Muscle layer of duodenum (tissue), 2 donors: ENCODE measurements around the gene PCMT1.

ENCODE experiments used
- H3K27ac ChIP-seq: one replicate; pipeline ENCODE4 v1.7.0; 2013; ENCODE audit warnings: mild to moderate bottlenecking, low read length
- H3K27me3 ChIP-seq: one replicate; pipeline ENCODE4 v1.7.0; 2013; ENCODE audit warnings: low read depth, mild to moderate bottlenecking, control low read depth, low read length
- H3K36me3 ChIP-seq, 2 donors: one replicate each; pipeline ENCODE4 v1.7.0; 2013; ENCODE audit warnings: low read length in 2 of 2, control low read depth in 1 of 2, mild to moderate bottlenecking in 1 of 2; ENCODE audit not compliant: insufficient read depth in 2 of 2, control insufficient read depth in 1 of 2
- H3K4me1 ChIP-seq, 2 donors: one replicate each; pipeline ENCODE4 v1.7.0; 2013; ENCODE audit warnings: low read length in 2 of 2, mild to moderate bottlenecking in 2 of 2, control low read depth in 1 of 2, moderate library complexity in 1 of 2; ENCODE audit not compliant: insufficient read depth in 2 of 2, control insufficient read depth in 1 of 2
- H3K4me3 ChIP-seq, 2 donors: one replicate each; pipeline ENCODE4 v1.7.0; 2013; ENCODE audit warnings: low read length in 2 of 2, low read depth in 1 of 2, mild to moderate bottlenecking in 1 of 2
- H3K9me3 ChIP-seq, 2 donors: one replicate each; pipeline ENCODE4 v1.7.0; 2013; ENCODE audit warnings: low read length in 2 of 2, control low read depth in 1 of 2, mild to moderate bottlenecking in 1 of 2; ENCODE audit not compliant: control insufficient read depth in 1 of 2
- donor health status: healthy.

The PCMT1 gene

DNA sequence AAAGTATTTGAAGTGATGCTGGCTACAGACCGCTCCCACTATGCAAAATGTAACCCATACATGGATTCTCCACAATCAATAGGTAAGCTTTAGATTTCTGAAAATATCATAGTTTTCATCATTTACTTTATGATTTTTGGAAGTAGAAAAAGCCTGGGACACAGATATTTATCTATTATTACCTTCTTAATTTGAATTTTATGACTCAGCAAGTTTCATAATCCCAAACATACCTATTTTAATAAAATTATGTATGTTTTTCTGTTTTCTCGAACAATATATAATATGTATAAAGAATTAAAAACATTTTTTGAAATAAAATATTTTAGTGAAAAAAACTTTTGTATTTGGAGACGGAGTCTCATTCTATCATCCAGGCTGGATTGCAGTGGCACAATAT lies 21.6 kb downstream of the PCMT1 start:
- no peak overlapping the region for H3K27ac ChIP-seq
- H3K27me3 ChIP-seq = no peaks in the 10 kb centered on the region
- H3K36me3 ChIP-seq = peaks cover 5 to 41% of the 10 kb centered on the region in 2 donors
- H3K4me1 ChIP-seq = no peaks in the 10 kb centered on the region
- H3K9me3 ChIP-seq = peaks cover 0 to 4% of the 10 kb centered on the region in 2 donors
- H3K4me3 ChIP-seq = no peak overlapping the region

DNA sequence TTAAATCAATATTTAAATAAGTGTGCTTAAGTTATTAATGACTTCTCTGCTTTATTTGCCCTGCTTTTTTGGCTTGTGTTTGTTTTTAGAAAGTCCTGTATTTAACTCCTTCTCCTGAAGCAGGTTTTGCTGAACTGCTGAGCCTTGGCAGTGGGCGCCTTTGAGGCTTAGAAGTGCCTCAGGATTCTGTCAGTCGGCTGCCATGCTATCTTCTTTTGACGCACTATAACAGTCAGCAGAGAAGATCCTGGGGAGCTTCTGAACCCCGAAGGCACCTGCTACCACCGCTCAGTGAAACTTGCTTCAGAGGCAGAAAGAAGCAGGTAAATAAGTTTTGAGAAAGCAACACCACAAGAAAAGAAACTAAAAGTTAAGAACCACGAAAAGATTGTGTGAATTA lies 22.4 kb downstream of the PCMT1 start:
- H3K9me3 ChIP-seq = no peaks in the 10 kb centered on the region
- no peak overlapping the region for H3K4me3 ChIP-seq
- peaks cover 5 to 41% of the 10 kb centered on the region in 2 donors for H3K36me3 ChIP-seq
- H3K27ac ChIP-seq = no peak overlapping the region
- H3K4me1 ChIP-seq = no peaks in the 10 kb centered on the region
- H3K27me3 ChIP-seq = no peaks in the 10 kb centered on the region

DNA sequence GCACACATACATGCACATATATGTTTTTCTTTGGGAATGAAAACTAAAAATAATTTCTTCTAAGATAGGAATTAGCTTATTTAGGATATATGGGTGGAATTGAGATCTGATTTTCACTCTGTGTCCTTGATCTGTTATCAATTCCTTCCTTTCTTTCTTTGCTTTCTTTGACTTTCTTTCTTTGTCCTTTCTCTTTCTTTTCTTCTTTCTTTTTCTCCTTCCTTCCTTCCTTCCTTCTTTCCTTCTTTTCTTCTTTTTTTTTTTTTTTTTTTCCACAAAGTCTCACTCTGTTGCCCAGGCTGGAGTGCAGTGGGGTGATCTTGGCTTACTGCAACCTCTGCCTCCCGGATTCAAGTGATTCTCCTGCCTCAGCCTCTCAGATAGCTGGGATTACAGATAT lies 28.1 kb downstream of the PCMT1 start:
- H3K36me3 ChIP-seq = peaks cover 3 to 26% of the 10 kb centered on the region in 2 donors
- no peak overlapping the region for H3K4me3 ChIP-seq
- H3K27ac ChIP-seq = no peak overlapping the region
- H3K9me3 ChIP-seq = no peaks in the 10 kb centered on the region
- no peaks in the 10 kb centered on the region for H3K27me3 ChIP-seq
- no peaks in the 10 kb centered on the region for H3K4me1 ChIP-seq

DNA sequence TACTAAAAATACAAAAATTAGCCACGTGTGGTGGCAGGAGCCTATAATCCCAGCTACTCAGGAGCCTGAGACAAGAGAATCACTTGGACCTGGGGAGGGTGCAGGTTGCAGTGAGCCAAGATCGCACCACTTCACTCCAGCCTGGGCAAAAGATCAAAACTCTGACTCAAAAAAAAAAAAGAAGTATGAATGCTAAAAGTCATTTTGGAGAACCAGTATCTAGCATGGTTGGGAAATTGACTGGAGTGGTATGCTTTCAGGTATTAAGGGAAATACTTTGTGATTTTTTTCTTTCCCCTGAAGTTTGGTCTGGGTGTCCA lies 30.1 kb downstream of the PCMT1 start:
- no peak overlapping the region for H3K27ac ChIP-seq
- no peak overlapping the region for H3K4me3 ChIP-seq
- H3K36me3 ChIP-seq = peaks cover 3 to 23% of the 10 kb centered on the region in 2 donors
- no peaks in the 10 kb centered on the region for H3K27me3 ChIP-seq
- H3K4me1 ChIP-seq = no peaks in the 10 kb centered on the region
- H3K9me3 ChIP-seq = no peaks in the 10 kb centered on the region

DNA sequence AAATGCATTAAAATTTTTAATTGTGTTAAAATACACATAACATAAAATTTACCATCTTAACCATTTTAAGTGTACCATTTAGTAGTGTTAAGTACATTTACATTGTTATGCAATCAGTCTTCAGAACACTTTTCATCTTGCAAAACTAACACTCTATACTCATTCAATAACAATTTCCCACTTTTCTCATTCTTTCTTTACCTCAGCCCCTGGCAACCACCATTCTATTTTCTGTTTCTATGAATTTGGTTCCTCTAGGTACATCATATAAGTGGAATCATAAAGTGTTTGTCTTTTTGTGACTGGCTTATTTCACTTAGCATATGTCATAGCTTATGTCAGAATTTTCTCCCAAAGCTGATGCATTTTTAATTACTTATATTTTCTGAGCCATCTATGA lies 32.2 kb downstream of the PCMT1 start:
- H3K4me3 ChIP-seq = no peak overlapping the region
- H3K27me3 ChIP-seq = no peaks in the 10 kb centered on the region
- H3K27ac ChIP-seq = no peak overlapping the region
- H3K9me3 ChIP-seq = no peaks in the 10 kb centered on the region
- peaks cover 3 to 8% of the 10 kb centered on the region in 2 donors for H3K36me3 ChIP-seq
- no peaks in the 10 kb centered on the region for H3K4me1 ChIP-seq

DNA sequence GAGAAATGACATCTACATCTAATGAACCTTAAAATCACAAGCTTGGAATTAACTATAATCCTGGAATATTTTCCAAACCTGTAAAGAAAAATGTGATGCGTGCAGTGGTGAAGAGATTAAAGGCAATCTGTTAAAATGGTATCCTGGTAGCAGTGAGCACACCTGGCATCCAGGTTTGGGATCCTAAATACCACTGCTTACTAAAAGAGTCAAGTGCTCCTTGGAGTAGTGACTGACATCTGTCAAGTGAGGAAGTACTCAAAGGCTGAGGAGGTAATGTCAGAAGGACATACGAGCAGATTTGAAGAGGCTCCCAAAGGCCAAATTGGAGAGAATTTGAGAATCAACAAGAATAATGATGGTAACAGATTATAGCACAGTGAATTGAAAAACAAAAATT lies 32.8 kb downstream of the PCMT1 start:
- H3K27ac ChIP-seq = no peak overlapping the region
- no peaks in the 10 kb centered on the region for H3K9me3 ChIP-seq
- H3K4me3 ChIP-seq = no peak overlapping the region
- H3K36me3 ChIP-seq = peaks cover 3 to 7% of the 10 kb centered on the region in 2 donors
- no peaks in the 10 kb centered on the region for H3K27me3 ChIP-seq
- H3K4me1 ChIP-seq = no peaks in the 10 kb centered on the region

DNA sequence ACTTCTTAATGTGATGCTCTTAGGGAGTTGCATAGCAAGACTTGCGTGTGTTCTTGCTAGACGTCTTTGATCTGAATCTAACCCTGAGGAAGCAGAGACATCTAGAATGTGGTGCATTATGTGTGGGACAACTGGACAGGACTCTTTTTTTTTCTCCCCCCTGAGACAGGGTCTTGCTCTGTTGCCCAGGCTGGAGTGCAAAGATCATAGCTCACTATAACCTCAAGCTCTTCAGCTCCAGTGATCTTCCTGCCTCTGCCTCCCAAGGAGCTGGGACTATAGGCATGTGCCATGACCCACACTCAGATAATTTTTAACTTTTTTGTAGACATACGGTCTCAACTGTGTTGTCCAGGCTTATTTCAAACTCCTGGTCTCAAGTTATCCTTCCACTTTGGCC lies 34.0 kb downstream of the PCMT1 start:
- no peak overlapping the region for H3K27ac ChIP-seq
- H3K36me3 ChIP-seq = peaks cover 3 to 7% of the 10 kb centered on the region in 2 donors
- H3K4me3 ChIP-seq = no peak overlapping the region
- no peaks in the 10 kb centered on the region for H3K27me3 ChIP-seq
- H3K9me3 ChIP-seq = no peaks in the 10 kb centered on the region
- H3K4me1 ChIP-seq = no peaks in the 10 kb centered on the region

DNA sequence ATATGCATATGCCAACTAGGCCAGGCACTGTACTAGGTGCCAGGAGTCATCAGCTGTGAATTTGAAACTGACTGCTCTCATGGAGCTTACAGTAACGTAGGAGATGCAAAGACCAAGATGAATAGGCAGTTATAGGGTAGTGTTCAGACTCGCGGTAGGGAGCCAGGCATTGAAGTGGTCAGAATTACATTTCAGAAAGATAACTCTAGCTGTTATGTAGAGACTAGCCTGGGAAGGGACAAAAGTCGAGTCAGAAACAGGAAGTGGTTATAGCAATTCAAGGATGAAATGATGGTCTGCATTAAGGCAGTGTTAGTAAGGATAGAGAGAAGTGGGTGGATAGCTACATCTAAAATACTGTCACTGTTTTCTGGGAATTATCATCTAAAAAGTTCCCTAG lies 56.6 kb downstream of the PCMT1 start:
- no peaks in the 10 kb centered on the region for H3K9me3 ChIP-seq
- no peaks in the 10 kb centered on the region for H3K4me1 ChIP-seq
- H3K4me3 ChIP-seq = no peak overlapping the region
- H3K27ac ChIP-seq = no peak overlapping the region
- no peaks in the 10 kb centered on the region for H3K27me3 ChIP-seq
- peaks cover 18 to 20% of the 10 kb centered on the region in 2 donors for H3K36me3 ChIP-seq

DNA sequence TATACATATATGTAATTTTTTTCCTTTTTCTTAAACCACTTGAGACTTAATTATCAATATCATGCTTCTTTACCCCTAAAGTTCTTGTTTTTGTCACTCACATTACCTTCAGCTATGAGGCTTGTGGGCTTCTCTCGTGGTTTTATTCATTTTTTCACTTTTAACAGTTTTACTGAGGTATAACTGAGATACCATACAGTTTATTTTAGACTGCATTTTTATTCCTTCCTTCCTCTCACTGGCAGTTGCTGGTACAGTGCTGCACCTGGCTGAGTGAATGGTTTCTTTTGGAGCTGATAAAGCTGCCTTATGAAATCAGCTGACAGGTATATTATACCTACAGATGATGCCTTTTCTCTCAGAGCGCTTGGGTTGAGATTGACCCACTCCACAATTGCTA lies 60.3 kb downstream of the PCMT1 start:
- Histone ChIP-seq H3K36me3 (peaks cover 16 to 22% of the 10 kb centered on the region in 2 donors), H3K9me3 (no peaks in the 10 kb centered on the region), H3K27ac (no peak overlapping the region), H3K27me3 (no peaks in the 10 kb centered on the region), H3K4me1 (no peaks in the 10 kb centered on the region), H3K4me3 (no peak overlapping the region)

DNA sequence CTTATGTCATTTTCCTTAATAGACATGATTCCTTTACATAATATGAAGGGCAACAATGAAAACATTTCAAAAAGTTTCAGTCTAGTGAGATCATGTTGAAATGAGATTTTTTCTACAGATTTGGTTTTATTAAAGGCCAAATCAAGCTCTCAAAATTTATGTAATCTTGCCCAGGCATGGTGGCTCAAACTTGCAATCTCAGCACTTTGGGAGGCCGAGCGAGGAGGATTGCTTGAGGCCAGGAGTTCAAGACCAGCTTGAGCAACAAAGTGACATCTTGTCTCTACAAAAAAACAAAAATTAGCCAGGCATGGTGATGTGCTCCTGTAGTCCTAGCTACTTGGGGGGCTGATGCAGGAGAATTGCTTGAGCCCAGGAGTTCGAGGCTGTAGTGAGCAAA lies 63.8 kb downstream of the PCMT1 start:
- Histone ChIP-seq H3K27me3 (no peaks in the 10 kb centered on the region), H3K4me3 (no peak overlapping the region), H3K36me3 (peaks cover 14 to 33% of the 10 kb centered on the region in 2 donors), H3K9me3 (no peaks in the 10 kb centered on the region), H3K4me1 (no peaks in the 10 kb centered on the region), H3K27ac (no peak overlapping the region)

DNA sequence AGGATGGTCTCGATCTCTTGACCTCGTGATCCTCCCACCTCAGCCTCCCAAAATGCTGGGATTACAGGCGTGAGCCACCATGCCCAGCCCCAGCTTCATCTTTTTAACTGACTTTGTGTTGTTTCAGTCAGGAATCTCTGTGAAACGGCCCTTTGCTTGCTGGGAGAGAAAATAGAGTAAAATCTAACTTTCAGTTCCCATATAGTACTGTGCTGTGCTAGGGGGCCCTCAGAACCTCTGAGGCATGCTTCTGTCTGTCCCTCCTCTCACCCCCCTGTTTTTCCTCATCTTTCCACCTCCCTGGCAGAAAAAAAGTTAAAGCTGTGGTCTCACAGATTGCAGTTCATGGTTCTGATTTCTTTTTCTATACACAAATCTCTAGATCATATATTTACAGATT lies 66.2 kb downstream of the PCMT1 start:
- Histone ChIP-seq H3K4me3 (no peak overlapping the region), H3K4me1 (no peaks in the 10 kb centered on the region), H3K36me3 (peaks cover 10 to 23% of the 10 kb centered on the region in 2 donors), H3K9me3 (no peaks in the 10 kb centered on the region), H3K27me3 (no peaks in the 10 kb centered on the region), H3K27ac (no peak overlapping the region)

DNA sequence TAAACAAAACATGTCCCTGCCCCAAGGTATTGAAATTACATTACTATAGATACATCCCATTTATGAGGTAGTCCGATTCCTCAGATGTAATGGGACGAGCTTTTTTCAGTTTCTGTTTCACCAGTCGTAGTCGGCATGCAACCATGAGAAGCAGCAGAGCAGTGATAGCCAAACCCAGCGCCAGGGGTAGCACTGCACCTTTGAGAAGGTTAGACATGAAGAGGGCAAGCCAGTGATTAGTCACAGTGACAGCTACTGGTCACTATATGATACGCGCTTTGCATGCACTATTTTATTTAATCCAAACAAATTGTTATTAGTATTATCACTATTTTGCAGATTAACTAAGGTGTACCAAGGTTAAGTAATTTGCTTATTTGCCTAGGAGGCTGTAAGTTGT lies 71.0 kb downstream of the PCMT1 start:
- H3K27ac ChIP-seq = no peak overlapping the region
- no peak overlapping the region for H3K4me3 ChIP-seq
- H3K4me1 ChIP-seq = no peaks in the 10 kb centered on the region
- no peaks in the 10 kb centered on the region for H3K27me3 ChIP-seq
- no peaks in the 10 kb centered on the region for H3K9me3 ChIP-seq
- H3K36me3 ChIP-seq = peaks cover 0 to 32% of the 10 kb centered on the region in 2 donors
